Posterior vena cava (tissue), 2 donors: Measurements from ENCODE around the gene CDIP1. TPM values are rescaled to one million over a fixed set of nuclear protein-coding genes. Genes with fewer than 3 reads are reported as not detected.

ENCODE experiments used
- DNase-seq: peaks from one replicate; pipeline ENCODE4 v3.0.0-alpha.2; 2020; ENCODE audit warnings: low spot score
- intact Hi-C, 2 donors: fragments of 100-400 bp; cut with DNase I; formaldehyde crosslinking; loops; one replicate each; pipeline versions ENCODE4 v1.14.1 to v1.14.2; 2022 to 2023
- total RNA-seq, 2 donors: library from RNA; stranded (reverse); fragmentation: NEBNext Ultra II Directional; extraction: Animal tissue kit (Norgen Biotek cat#: 25700); gene quantifications; one replicate each; pipeline ENCODE4 v1.2.1, GENCODE V29; 2021
- donor health status: DM: yes; HTN: yes; CAD: no.
- donor health status: DM: yes; HTN: yes; CAD: no.

The CDIP1 gene
- total RNA-seq, 2 donors from 2014 or later, result 19.4 to 21.1 TPM

GRCh38 chr16:4471869-4472268 is 66.7 kb downstream of the CDIP1 start:
- intact Hi-C loops, result no loop called here

GRCh38 chr16:4468972-4469371 is 69.6 kb downstream of the CDIP1 start:
- intact Hi-C loops, result no loop called here
- no peak for DNase-seq

More at GRCh38 chr16:4471869-4472268, 66.7 kb downstream of the CDIP1 start:
- DNase-seq, result no peak

DNA sequence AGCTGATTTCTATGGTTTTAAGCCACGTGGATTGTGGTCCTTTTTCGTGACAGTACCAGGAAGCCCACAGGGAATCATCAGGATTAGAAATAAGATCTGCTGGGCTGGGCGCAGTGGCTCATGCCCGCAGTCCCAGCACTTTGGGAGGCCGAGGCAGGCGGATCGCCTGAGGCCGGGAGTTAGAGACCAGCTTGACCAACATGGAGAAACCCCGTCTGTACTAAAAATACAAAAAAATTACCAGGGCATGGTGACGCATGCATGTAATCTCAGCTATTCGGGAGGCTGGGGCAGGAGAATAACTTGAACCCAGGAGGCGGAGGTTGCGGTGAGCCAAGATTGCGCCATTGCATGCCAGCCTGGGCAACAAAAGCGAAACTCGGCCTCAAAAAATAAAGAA is 70.7 kb downstream of the CDIP1 start:
- intact Hi-C loops, result no loop called here

DNA sequence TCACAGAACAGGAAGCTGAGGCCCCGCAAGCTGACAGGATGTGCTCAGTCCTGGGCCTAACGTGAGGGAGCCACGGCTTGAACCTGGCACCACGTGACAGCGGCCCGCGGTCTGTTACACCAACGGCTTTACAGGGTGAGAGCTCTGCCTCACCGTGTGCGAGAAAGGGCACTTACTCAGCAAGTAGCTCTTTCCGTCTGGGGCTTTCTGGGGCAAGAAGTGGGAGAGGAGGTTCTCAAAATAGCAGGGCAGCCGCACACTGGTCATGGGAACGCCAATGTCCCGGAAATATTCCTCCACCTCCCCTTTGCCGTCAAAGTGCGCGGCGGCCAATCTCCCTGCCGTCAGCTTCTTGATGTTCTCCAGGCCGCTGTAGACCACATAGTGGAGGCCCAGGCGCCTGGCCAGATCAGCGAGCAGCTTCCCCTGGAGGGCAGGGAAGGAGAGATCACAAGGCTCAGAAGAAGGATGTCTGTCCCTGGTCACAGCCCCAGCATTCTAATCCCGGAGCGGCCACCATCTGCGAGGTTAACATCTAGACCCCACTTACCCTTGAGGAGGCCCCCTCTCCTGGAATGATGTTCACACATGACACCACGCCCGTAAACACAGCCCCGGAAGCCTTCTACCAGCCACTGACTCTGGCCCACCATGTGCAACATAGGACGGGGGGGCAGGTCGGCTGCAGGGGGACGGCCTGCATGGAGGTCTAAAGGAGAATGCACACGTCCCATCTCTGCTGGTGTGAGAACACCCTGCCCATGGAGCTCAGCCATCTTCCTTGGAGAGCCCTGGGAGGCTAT is 72.4 kb downstream of the CDIP1 start:
- no peak for DNase-seq
- intact Hi-C loops, result no loop called here

More for the DNA sequence above, 70.7 kb downstream of the CDIP1 start:
- no peak for DNase-seq

DNA sequence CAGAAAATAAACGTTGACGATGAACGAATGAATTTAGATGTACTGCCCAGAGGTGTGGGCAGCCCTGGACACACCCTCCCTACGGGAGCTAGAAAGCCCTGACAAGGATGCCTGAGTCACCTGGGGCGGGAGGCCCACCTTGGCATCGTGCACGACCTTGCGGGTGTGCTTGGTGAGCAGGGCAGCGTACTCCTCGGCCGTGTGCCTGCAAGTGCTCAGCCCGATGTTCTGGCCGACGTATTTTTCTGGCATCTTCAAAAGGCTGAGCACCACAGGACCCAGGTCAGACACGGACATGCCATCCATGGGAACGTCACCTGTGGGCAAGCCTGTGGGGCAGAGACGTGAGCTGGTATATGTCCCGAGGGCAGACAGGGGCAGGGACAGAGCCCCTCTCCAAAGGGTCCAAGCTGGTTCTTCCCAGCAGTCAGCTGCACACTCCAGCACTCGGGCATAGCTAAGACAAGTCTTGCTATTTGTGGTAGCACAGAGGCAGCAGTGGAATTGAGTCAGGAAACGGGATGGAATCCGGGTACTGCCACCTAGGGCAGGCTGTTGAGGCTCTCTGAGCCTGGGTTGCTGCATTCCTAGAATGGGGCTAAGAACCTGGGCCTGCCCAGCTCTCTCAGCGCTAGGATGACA is 74.9 kb downstream of the CDIP1 start:
- intact Hi-C loops, result no loop called here
- DNase-seq, result no peak

DNA sequence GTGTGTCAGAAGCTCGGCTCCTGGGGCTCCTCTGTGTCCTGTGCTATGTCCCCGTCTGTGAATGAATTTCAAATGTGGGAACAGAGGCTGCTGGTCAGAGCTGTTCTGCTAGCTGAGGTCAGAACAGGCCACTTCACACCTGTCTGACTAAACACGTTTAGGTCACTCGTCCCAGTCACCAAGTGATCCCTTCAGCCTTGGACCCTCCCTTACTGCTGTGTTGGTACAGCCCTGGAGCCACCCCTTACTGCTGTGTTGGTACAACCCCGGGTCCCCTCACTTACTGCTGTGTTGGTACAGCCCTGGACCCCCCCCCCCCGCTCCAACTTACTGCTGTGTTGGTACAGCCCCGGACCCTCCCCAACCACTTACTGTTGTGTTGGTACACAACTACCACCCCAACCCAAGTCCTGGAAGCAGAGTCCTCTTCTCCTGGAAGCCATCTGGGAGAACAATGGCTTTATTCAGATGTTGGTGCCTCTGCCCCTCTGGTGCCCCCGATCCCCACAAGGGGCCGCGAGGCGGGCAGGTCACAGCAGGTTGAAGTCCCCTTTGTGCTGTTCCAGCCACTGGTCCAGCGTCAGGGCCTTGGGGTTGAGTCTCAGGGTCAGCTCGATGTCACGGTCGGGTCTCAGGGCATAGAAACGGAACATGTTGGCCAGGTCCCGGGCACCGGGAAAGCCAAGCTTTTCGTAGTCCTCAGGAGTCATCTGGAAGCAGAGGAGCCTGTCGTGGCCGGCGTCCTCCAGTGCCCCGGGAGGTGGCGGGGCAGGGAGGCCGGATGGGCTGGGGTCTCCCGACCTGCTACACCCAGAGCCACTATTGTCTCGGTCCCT is 77.1 kb downstream of the CDIP1 start:
- no peak for DNase-seq
- intact Hi-C loops, result no loop called here

DNA sequence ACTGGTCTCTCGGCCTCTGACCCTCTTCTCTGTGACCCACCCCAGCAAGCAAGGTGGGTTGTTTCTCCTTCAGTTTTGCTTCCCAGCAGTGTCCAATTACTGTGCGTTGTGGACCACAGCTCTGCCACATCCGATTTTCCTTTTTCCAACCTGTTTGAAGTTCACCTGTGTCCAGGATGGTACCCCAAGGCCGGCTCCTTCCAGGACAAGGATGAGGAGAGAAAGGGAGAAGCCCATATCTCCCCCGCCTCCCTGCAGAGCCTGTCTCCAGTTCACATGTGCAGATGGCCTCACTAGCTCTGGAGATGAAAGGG is 77.7 kb downstream of the CDIP1 start:
- no peak for DNase-seq
- intact Hi-C loops, result no loop called here

Other genes starting within 250 kb of the CDIP1 start
- gene GLIS2, start 222.7 kb downstream of the CDIP1 start, total RNA-seq, result 10 to 100 TPM; 35.6 to 49.0 TPM
- gene PAM16, start 187.5 kb downstream of the CDIP1 start, total RNA-seq, result 10 to 100 TPM; 25.3 to 28.8 TPM
- gene VASN, start 166.9 kb downstream of the CDIP1 start, total RNA-seq, result 10 to 100 TPM; 67.1 to 89.3 TPM
- gene CORO7, start 122.2 kb downstream of the CDIP1 start, total RNA-seq, result 10 to 100 TPM; 28.5 to 29.5 TPM
- 10 to 100 TPM; 22.4 to 23.6 TPM for gene DNAJA3, start 112.9 kb downstream of the CDIP1 start, total RNA-seq
- gene NMRAL1, start 64.1 kb downstream of the CDIP1 start, total RNA-seq, result 10 to 100 TPM; 18.8 to 25.3 TPM
- gene HMOX2, start 62.4 kb downstream of the CDIP1 start, total RNA-seq, result 10 to 100 TPM; 28.3 to 30.5 TPM
- gene C16orf96, start 17.6 kb upstream of the CDIP1 start, total RNA-seq, result under 1 TPM; 0.09 to 0.10 TPM
- gene UBALD1, start 76.1 kb upstream of the CDIP1 start, total RNA-seq, result 10 to 100 TPM; 15.6 to 16.4 TPM
- 10 to 100 TPM; 61.0 to 62.6 TPM for gene MGRN1, start 86.1 kb upstream of the CDIP1 start, total RNA-seq
- 10 to 100 TPM; 10.7 to 14.2 TPM for gene NUDT16L1, start 154.8 kb upstream of the CDIP1 start, total RNA-seq
- 10 to 100 TPM; 17.0 to 17.8 TPM for gene ANKS3, start 195.5 kb upstream of the CDIP1 start, total RNA-seq
- gene DNAAF8, start 195.8 kb upstream of the CDIP1 start, total RNA-seq, result under 1 TPM; 0.32 to 0.43 TPM
- gene ZNF500, start 228.4 kb upstream of the CDIP1 start, total RNA-seq, result 1 to 10 TPM; 7.9 TPM
- gene SEPTIN12, start 249.6 kb upstream of the CDIP1 start, total RNA-seq, result not detected